A673 (cell line): ENCODE data around the gene DNAI7. TPM values are rescaled to one million over a fixed set of nuclear protein-coding genes. Genes with fewer than 3 reads are reported as not detected.

Experiments used
- BruUV-seq: library from RNA; stranded (reverse); fragments of 400-500 nt; replicated peaks from 2 replicates; lab custom pipeline; 2021; lab: Mats Ljungman, UMichigan
- CTCF ChIA-PET: fragments of 300-600 bp; sonication (Branson Sonifier 250); formaldehyde crosslinking; loops from one replicate; lab custom pipeline; 2022; ENCODE audit warnings: antibody characterized with exemption; lab: Charles Lee
- POLR2A ChIA-PET: fragments of 300-600 bp; sonication (Branson Sonifier 250); formaldehyde crosslinking; loops from one replicate; lab custom pipeline; 2022; ENCODE audit warnings: antibody characterized with exemption; ENCODE audit not compliant: low non-redundant PET; lab: Charles Lee
- DNase-seq: peaks from one replicate; pipeline ENCODE4 v3.0.0-alpha.2; 2015; ENCODE audit warnings: low spot score
- H3K27ac ChIP-seq: fragments of 200-600 bp; sonication (generic); 2 replicates; pipeline ENCODE4 v1.5.1; 2016; ENCODE audit warnings: mixed run types, low read depth, mild to moderate bottlenecking, mixed read lengths, antibody characterized with exemption, low read length; ENCODE audit not compliant: poor library complexity, severe bottlenecking
- H3K27me3 ChIP-seq: fragments of 200-600 bp; sonication (generic); replicated peaks from 2 replicates; pipeline ENCODE4 v1.6.1; 2017; ENCODE audit warnings: mixed run types, low read depth, mild to moderate bottlenecking, mixed read lengths, antibody characterized with exemption, low read length; ENCODE audit not compliant: insufficient read depth, poor library complexity
- H3K36me3 ChIP-seq: fragments of 200-600 bp; sonication (generic); 2 replicates; pipeline ENCODE4 v1.6.1; 2016; ENCODE audit warnings: mixed run types, mild to moderate bottlenecking, mixed read lengths, antibody characterized with exemption, low read length; ENCODE audit not compliant: insufficient read depth, poor library complexity, severe bottlenecking
- H3K4me1 ChIP-seq: fragments of 200-600 bp; sonication (generic); 2 replicates; pipeline ENCODE4 v1.6.1; 2017; ENCODE audit warnings: mixed run types, mild to moderate bottlenecking, mixed read lengths, antibody characterized with exemption, low read length; ENCODE audit not compliant: insufficient read depth, poor library complexity, severe bottlenecking
- H3K4me3 ChIP-seq: fragments of 200-600 bp; sonication (generic); 2 replicates; pipeline ENCODE4 v1.5.1; 2016; ENCODE audit warnings: low read depth, mixed run types, mild to moderate bottlenecking, mixed read lengths, low read length; ENCODE audit not compliant: poor library complexity, severe bottlenecking
- H3K9me3 ChIP-seq: fragments of 200-600 bp; sonication (generic); 2 replicates; pipeline ENCODE4 v1.6.1; 2016; ENCODE audit warnings: mixed run types, low read depth, mild to moderate bottlenecking, mixed read lengths, antibody characterized with exemption, low read length; ENCODE audit not compliant: poor library complexity, severe bottlenecking
- CTCF ChIP-seq: fragments of 300-800, 200-600 bp; sonication (generic); conservative IDR thresholded peaks from 2 replicates; pipeline ENCODE4 v1.5.1; 2017; ENCODE audit warnings: low read depth, mild to moderate bottlenecking, antibody characterized with exemption, low read length, moderate library complexity, mixed read lengths
- EZH2 ChIP-seq: fragments of 200-600 bp; sonication (generic); IDR thresholded peaks from 2 replicates; pipeline ENCODE4 v1.6.1; 2017; ENCODE audit warnings: borderline replicate concordance, low read depth, mild to moderate bottlenecking, mixed read lengths, antibody characterized with exemption, low read length; ENCODE audit not compliant: poor library complexity, severe bottlenecking
- intact Hi-C: fragments of 100-400 bp; cut with micrococcal nuclease; formaldehyde crosslinking; loops from one replicate; pipeline ENCODE4 v1.10.0; 2022; ENCODE audit not compliant: unreplicated experiment
- total RNA-seq: library from RNA; stranded (reverse); gene quantifications from 2 replicates; pipeline ENCODE4 v1.2.3, GENCODE V29; 2021

DNAI7 gene
- total RNA-seq, 1 experiment from 2014 or later = 0.73 TPM

- no peak for DNase-seq
- no peak for TF ChIP-seq CTCF
- no peak for TF ChIP-seq EZH2
- Histone ChIP-seq H3K4me3 (no peak overlapping the region), H3K27ac (no peak overlapping the region), H3K36me3 (no peaks in the 10 kb centered on the region), H3K9me3 (no peaks in the 10 kb centered on the region), H3K27me3 (no peaks in the 10 kb centered on the region), H3K4me1 (peaks cover 5% of the 10 kb centered on the region)
- ChIA-PET POLR2A (no interaction called here), CTCF (no interaction called here)
- intact Hi-C loops = no loop called here
- BruUV-seq = no TSS peak
These were observed 4.2 kb downstream of the DNAI7 start for GRCh38 chr12:25190793-25191192.

- H3K4me1 ChIP-seq = peaks cover 5% of the 10 kb centered on the region
- no peaks in the 10 kb centered on the region for H3K9me3 ChIP-seq
- no peak overlapping the region for H3K27ac ChIP-seq
- no TSS peak for BruUV-seq
- DNase-seq = no peak
- H3K27me3 ChIP-seq = no peaks in the 10 kb centered on the region
- TF ChIP-seq CTCF = no peak
- TF ChIP-seq EZH2 = no peak
- intact Hi-C loops = no loop called here
- H3K36me3 ChIP-seq = no peaks in the 10 kb centered on the region
- POLR2A ChIA-PET = interaction anchor here (0.7 kb wide), 1 partner anchor 195 kb away, joined by 3 read pairs; no protein-coding TSS in a partner anchor
- no peak overlapping the region for H3K4me3 ChIP-seq
- CTCF ChIA-PET = no interaction called here
These were observed 5.3 kb downstream of the DNAI7 start for GRCh38 chr12:25189656-25190055.

GRCh38 chr12:25187781-25188180 lies 7.2 kb downstream of the DNAI7 start:
- intact Hi-C loops = no loop called here
- Histone ChIP-seq H3K27me3 (no peaks in the 10 kb centered on the region), H3K4me3 (no peak overlapping the region), H3K9me3 (no peaks in the 10 kb centered on the region), H3K4me1 (no peaks in the 10 kb centered on the region), H3K27ac (no peak overlapping the region), H3K36me3 (no peaks in the 10 kb centered on the region)
- DNase-seq = no peak
- CTCF ChIA-PET = no interaction called here
- POLR2A ChIA-PET = no interaction called here
- TF ChIP-seq CTCF (no peak), EZH2 (no peak)
- BruUV-seq = no TSS peak
